KMS-11 (cell line): ENCODE data around the gene ERRFI1.

Source experiments
- H2AFZ ChIP-seq: fragments of 200-600 bp; sonication (generic); 2 replicates; pipeline ENCODE4 v1.6.1; 2016; ENCODE audit warnings: antibody characterized with exemption, mixed run types, low read depth
- H3K27ac ChIP-seq: fragments of 200-600 bp; sonication (generic); 2 replicates; pipeline ENCODE4 v1.6.1; 2016; ENCODE audit warnings: mild to moderate bottlenecking, mixed run types
- H3K27me3 ChIP-seq: fragments of 200-600 bp; sonication (generic); 2 replicates; pipeline ENCODE4 v1.6.1; 2017; ENCODE audit warnings: mild to moderate bottlenecking, low read depth, mixed run types, moderate library complexity; ENCODE audit not compliant: insufficient read depth
- H3K36me3 ChIP-seq: fragments of 200-600 bp; sonication (generic); 2 replicates; pipeline ENCODE4 v1.6.1; 2017; ENCODE audit warnings: mild to moderate bottlenecking, mixed run types; ENCODE audit not compliant: insufficient read depth
- H3K4me1 ChIP-seq: fragments of 200-600 bp; sonication (generic); 2 replicates; pipeline ENCODE4 v1.6.1; 2016; ENCODE audit warnings: mild to moderate bottlenecking, low read depth, mixed run types; ENCODE audit not compliant: poor library complexity, severe bottlenecking
- H3K4me2 ChIP-seq: fragments of 200-600 bp; sonication (generic); 2 replicates; pipeline ENCODE4 v1.7.0; 2016; ENCODE audit warnings: mild to moderate bottlenecking, mixed run types
- H3K4me3 ChIP-seq: fragments of 200-600 bp; sonication (generic); IDR thresholded peaks from 2 replicates; pipeline ENCODE4 v1.6.1; 2017; ENCODE audit warnings: low read depth, low read length, mixed read lengths; ENCODE audit not compliant: insufficient read depth
- H3K79me2 ChIP-seq: fragments of 200-600 bp; sonication (generic); 2 replicates; pipeline ENCODE4 v1.6.1; 2016; ENCODE audit warnings: low read depth, mixed run types; ENCODE audit not compliant: insufficient read depth
- H3K9ac ChIP-seq: fragments of 200-600 bp; sonication (generic); 2 replicates; pipeline ENCODE4 v1.6.1; 2016; ENCODE audit warnings: mild to moderate bottlenecking, mixed run types
- H4K20me1 ChIP-seq: fragments of 200-600 bp; sonication (generic); 2 replicates; pipeline ENCODE4 v1.6.1; 2016; ENCODE audit warnings: mild to moderate bottlenecking, mixed run types; ENCODE audit not compliant: insufficient read depth
- TF ChIP-seq, protein P1 (sequence below): fragments of 200-600 bp; sonication (generic); conservative IDR thresholded peaks from 2 replicates; pipeline ENCODE4 v1.6.1; 2017; ENCODE audit warnings: low read depth, mild to moderate bottlenecking, antibody characterized with exemption, low read length, moderate library complexity, mixed read lengths

The ERRFI1 gene

GRCh38 chr1:8004113-8004802 is 21.9 kb downstream of the ERRFI1 start:
- TF ChIP-seq, protein P1, sequence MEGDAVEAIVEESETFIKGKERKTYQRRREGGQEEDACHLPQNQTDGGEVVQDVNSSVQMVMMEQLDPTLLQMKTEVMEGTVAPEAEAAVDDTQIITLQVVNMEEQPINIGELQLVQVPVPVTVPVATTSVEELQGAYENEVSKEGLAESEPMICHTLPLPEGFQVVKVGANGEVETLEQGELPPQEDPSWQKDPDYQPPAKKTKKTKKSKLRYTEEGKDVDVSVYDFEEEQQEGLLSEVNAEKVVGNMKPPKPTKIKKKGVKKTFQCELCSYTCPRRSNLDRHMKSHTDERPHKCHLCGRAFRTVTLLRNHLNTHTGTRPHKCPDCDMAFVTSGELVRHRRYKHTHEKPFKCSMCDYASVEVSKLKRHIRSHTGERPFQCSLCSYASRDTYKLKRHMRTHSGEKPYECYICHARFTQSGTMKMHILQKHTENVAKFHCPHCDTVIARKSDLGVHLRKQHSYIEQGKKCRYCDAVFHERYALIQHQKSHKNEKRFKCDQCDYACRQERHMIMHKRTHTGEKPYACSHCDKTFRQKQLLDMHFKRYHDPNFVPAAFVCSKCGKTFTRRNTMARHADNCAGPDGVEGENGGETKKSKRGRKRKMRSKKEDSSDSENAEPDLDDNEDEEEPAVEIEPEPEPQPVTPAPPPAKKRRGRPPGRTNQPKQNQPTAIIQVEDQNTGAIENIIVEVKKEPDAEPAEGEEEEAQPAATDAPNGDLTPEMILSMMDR = no peak
- no peak overlapping the region for H3K4me2 ChIP-seq
- H3K27me3 ChIP-seq = no peaks in the 10 kb centered on the region
- no peaks in the 10 kb centered on the region for H3K79me2 ChIP-seq
- no peak overlapping the region for H3K27ac ChIP-seq
- no peaks in the 10 kb centered on the region for H4K20me1 ChIP-seq
- no peaks in the 10 kb centered on the region for H3K4me1 ChIP-seq
- no peak overlapping the region for H2AFZ ChIP-seq
- no peak overlapping the region for H3K4me3 ChIP-seq
- H3K9ac ChIP-seq = no peak overlapping the region
- H3K36me3 ChIP-seq = no peaks in the 10 kb centered on the region

DNA sequence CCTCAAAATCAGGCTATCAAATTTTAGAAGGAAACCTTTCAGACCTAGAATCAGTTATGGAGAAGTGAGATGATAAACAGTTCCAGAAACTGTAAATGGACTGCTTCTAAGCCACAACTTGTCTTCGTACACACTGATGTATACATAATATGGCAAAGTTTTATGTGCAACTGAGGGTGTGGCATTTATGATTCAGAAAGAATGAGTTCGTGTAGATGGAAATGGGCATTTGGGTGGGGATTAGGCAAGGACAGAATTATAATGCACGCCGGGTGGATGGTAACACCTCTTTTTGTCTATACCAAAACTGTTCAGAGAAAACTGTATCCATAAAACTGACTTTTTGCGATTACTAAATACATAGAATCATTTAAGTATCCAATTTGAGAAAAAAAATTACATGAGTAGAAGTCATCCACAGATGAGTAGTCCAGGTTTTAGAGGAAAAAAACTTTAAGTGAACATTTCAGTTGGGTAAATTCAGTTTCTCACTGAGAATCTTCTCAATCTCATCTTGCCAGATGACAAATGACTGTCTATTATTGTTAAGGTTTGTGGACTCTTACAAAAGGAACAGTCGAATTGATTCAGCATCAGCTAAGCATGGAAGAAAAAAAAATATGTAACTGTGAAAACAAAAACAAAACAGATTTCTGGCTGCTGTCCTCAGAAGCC is 22.5 kb downstream of the ERRFI1 start:
- H3K4me3 ChIP-seq = no peak overlapping the region
- H2AFZ ChIP-seq = no peak overlapping the region

DNA sequence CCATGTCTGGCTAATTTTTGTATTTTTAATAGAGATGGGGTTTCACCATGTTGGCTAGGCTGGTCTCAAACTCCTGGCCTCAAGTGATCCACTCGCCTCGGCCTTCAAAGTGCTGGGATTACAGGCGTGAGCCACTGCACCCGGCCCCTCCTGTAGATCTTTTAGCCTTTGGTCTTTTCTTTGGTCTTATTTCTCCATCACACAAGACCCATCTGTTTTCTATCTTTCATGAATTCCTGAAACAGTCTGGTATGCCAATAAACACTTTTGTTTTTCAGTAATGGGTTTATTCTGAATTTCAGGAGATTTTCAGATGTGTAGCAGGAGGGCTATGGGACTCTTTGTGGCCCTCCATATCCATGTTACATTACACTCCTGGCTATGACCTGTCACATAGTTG is 23.2 kb downstream of the ERRFI1 start:
- TF ChIP-seq, protein P1 = no peak
- Histone ChIP-seq H3K9ac (no peak overlapping the region), H3K4me1 (no peaks in the 10 kb centered on the region), H3K36me3 (no peaks in the 10 kb centered on the region), H4K20me1 (no peaks in the 10 kb centered on the region), H3K27ac (no peak overlapping the region), H3K27me3 (no peaks in the 10 kb centered on the region), H3K4me3 (no peak overlapping the region), H3K79me2 (no peaks in the 10 kb centered on the region), H2AFZ (no peak overlapping the region), H3K4me2 (no peak overlapping the region)

More for the DNA sequence above, 22.5 kb downstream of the ERRFI1 start:
- H4K20me1 ChIP-seq = no peaks in the 10 kb centered on the region
- no peaks in the 10 kb centered on the region for H3K27me3 ChIP-seq
- H3K27ac ChIP-seq = no peak overlapping the region
- H3K4me2 ChIP-seq = no peak overlapping the region
- H3K36me3 ChIP-seq = no peaks in the 10 kb centered on the region
- TF ChIP-seq, protein P1 = no peak
- H3K79me2 ChIP-seq = no peaks in the 10 kb centered on the region
- no peak overlapping the region for H3K9ac ChIP-seq
- no peaks in the 10 kb centered on the region for H3K4me1 ChIP-seq

DNA sequence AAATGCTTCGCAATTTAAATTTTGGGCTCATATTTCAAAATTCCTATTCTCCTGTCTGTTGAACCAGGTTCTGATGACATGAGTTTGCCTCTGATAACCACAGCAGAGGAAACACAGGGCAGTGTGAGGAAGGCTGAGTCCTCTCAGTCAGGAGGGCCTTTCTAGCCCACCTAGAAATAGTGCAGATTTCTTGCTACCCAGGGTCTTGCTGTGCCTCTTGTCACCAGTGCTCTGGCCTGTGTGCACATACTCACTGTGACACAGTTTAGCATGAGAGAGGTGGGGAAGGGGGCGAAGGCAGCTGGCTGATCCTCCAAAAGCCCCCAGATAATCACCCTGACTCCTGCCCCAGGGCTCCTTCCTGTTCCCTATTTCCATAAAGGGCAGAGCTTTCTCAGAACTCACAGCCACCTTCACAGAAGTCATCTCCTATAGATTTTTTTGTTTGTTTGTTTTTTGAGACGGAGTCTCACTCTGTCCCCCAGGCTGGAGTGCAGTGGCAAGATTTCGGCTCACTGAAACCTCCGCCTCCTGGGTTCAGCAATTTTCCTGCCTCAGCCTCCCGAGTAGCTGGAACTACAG is 23.7 kb downstream of the ERRFI1 start:
- Histone ChIP-seq H2AFZ (no peak overlapping the region), H3K79me2 (no peaks in the 10 kb centered on the region), H3K4me3 (no peak overlapping the region), H3K9ac (no peak overlapping the region), H4K20me1 (no peaks in the 10 kb centered on the region), H3K4me2 (no peak overlapping the region), H3K4me1 (no peaks in the 10 kb centered on the region), H3K36me3 (no peaks in the 10 kb centered on the region), H3K27me3 (no peaks in the 10 kb centered on the region), H3K27ac (no peak overlapping the region)
- TF ChIP-seq, protein P1 = no peak
